ENCODE results near the gene CLIP2.
"Not testable (repeated sequence)": the region's sequence is repeated elsewhere in the genome, so short reads cannot be mapped to it uniquely, and the experiment has no call there.

The CLIP2 gene

GRCh38 chr7:74407958-74408357, 118.8 kb downstream of the CLIP2 start:
- DNase-seq = no peak

DNA sequence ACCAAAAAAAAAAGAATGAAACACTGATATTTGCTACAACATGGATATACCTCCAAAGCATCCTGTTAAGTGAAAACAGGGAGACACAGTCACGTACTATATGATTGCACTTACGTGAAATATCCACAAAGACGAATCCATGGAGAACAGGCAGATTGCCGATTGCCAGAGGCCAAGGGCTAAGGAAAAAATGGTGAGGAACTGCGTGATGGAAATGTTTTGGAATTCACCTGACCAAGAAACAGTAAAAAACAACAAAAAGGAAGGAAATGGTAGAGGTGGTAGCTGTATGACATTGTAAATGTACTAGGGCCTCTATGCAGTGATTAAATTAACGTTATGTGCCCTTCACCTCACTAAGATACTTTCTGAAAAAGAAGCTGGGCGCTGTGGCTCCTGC, 120.4 kb downstream of the CLIP2 start:
- no peak for DNase-seq

- no peak for DNase-seq
Measured at GRCh38 chr7:74410772-74411171, 121.6 kb downstream of the CLIP2 start.

GRCh38 chr7:74411571-74411970, 122.4 kb downstream of the CLIP2 start:
- not testable (repeated sequence) for DNase-seq

DNA sequence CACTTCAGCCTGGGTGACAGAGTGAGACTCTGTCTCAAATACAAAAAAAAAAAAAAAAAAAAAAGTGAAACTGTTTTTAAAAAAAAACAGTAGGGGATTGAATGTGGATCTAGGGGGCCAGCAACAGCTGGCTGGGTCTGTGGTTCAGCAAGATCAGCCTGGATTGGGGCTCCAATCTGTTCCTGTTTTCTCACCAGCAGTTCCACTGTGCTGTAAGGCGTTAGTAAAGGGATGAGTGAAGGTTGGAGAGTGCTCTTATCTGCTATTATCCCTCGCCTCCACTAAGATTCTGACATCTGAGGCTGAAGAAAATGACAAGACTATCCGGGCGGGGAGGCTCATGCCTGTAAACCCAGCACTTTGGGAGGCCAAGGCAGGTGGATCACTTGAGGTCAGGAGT, 122.8 kb downstream of the CLIP2 start:
- DNase-seq = peak; percentile 14

GRCh38 chr7:74412603-74413002, 123.4 kb downstream of the CLIP2 start:
- DNase-seq = no peak

DNA sequence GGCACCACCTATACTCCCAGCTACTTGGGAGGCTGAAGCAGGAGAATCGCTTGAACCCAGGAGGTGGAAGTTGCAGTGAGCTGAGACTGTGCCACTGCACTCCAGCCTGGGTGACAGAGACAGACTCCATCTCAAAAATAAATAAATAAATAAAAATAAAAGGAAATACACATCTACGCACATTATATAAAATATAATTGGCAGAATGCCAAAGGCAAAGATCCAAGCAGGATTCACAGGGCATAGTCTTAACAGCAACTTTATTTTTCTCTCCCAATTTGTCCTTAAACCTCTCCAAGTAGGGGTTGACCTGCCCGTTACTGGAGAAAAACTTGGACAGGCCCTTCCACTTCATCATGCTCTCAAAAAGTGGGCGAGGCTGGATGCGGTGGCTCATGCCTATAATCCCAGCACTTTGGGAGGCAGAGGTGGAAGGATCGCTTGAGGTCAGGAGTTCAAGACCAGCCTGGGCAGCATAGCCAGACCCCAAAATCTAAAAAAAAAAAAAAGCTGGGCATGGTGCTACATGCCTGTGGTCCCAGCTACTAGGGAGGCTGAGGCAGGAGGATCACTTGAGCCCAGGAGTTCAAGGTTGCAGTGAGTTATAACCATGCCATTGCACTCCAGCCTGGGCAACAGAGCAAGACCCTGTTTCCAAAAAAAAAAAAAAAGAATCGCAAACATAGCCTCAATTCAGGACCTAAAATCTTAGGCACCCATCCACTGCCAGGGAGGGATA, 125.6 kb downstream of the CLIP2 start:
- DNase-seq = not testable (repeated sequence)

- peak; percentile 73 for DNase-seq
Measured at GRCh38 chr7:74417419-74417971, 128.3 kb downstream of the CLIP2 start.

DNA sequence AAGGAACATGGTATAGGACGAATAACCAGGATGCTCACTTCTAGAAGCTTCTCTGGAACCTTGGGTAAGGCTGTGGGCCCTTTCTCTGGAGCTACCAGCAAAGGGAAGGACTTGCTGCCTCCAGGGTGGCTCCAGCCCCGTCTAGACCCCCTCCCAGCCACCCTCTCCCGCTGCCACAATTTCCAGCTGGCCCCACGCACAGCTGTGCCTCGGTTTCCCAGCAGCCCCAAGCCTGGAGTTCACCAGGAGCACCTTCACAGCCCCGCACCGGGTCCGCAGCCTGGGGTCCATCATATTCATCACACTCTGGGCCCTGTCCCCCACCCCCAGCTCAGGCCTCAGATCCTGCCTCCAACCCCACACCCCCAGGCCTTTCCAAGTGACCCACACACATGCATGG, 128.9 kb downstream of the CLIP2 start:
- no peak for DNase-seq

DNA sequence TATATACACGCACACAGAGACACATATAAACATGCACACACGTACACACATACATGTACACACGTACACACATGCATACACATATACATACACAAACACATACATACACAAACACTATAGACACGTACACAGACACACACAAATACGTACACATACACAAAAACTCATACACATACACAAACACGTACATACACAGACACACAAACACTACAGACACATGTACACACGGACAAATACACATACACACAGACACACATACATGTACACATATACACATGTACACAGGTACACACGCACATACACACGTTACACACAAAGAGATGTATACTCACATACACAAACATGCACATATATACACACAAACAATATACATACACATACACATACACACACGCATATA, 129.3 kb downstream of the CLIP2 start:
- no peak for DNase-seq

- DNase-seq = not testable (repeated sequence)
Measured at GRCh38 chr7:74419232-74419631, 130.0 kb downstream of the CLIP2 start.

DNA sequence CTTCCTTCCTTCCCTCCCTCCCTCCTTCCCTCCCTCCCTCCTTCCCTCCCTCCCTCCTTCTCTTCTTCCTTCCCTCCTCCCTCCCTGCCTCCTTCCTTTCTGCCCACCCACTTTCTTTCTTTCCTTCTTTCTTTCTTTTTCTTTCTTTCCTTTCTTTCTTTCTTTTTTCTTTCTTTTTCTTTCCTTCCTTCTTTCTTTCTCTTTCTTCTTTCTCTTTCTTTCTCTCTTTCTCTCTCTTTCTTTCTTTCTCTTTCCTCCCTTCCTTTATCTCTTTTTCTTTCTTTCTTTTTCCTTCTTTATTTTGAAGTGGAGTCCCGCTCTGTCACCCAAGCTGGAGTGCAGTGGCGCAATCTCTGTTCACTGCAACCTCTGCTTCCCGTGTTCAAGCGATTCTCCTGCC, 130.8 kb downstream of the CLIP2 start:
- no peak for DNase-seq

DNA sequence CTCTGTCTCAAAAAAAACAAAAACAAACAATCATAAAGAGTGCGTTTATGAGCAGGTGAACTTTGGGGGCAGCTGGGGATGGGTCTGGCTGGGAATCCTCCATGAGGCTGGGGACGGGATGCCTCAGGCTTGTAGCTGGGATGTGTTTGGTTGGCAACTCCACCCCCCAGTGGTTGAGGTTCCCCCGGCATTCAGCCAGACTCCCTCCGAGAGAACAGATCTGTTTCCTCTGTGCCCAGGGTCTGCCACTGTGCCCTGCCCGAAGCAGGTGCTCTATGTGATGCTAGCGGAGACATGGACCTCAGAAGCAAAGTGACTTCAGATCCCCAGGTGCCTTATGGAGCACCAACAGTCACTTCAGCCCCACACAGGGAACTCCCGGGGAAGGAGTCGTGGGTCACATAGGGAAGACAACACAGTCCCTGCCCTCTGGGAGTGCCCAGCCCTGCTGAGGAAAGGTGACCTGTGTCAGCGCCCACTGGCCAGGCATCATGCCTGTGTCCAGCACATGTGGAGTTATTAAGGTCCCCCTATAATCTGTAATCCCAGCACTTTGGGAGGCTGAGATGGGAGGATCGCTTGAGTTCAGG, 135.2 kb downstream of the CLIP2 start:
- no peak for DNase-seq

GRCh38 chr7:74428023-74428422, 138.8 kb downstream of the CLIP2 start:
- no peak for DNase-seq

GRCh38 chr7:74429153-74429747, 140.0 kb downstream of the CLIP2 start:
- no peak for DNase-seq

GRCh38 chr7:74430409-74430808, 141.2 kb downstream of the CLIP2 start:
- not testable (repeated sequence) for DNase-seq

DNA sequence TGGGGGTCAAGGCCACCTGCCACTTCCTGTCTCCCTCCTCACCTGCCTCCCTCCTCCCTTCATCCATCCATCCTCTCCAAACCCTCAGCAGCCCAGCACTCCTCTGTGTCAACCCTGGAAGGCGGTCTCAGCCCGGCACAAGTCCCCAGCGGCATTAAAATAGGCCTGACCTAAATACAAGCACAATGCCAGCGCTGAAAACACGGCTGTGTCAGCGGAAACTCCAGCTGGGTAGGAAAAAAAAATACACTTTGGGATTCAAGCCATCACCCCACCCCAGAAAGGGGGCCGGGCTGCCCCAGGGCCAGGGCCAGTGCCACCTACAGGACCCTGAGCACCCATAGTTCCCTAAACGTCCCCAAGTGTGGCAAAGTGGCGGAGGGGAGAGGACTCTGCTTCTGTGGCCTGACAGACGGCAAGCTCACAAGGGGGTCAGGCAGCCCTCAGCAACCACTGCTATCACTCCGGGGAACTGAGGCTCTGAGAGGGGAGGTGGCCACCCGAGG, 141.8 kb downstream of the CLIP2 start:
- no peak for DNase-seq

- not testable (repeated sequence) for DNase-seq
Measured at GRCh38 chr7:74437291-74437571, 148.0 kb downstream of the CLIP2 start.

DNA sequence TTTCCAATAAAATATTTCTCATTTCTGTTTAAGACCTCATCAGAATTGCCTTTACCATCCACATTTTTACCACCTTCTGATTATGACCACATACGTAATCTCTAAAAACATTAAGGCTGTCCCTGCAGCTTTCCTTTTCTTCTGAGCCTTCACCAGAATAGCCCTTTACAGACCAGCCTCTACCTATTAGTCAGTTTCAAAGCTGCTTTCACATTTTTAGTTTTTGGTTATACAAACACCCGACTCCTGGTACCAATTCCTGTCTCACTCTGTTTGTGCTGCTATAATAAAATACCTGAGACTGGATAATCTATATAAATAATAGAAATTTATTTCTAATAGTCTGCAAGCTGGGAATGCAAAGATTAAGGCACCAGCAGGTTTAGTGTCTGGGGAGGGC, 149.1 kb downstream of the CLIP2 start:
- no peak for DNase-seq

- DNase-seq = no peak
Measured at GRCh38 chr7:74439541-74439940, 150.3 kb downstream of the CLIP2 start.

- not testable (repeated sequence) for DNase-seq
Measured at GRCh38 chr7:74440143-74440542, 150.9 kb downstream of the CLIP2 start.

GRCh38 chr7:74441801-74442200, 152.6 kb downstream of the CLIP2 start:
- no peak for DNase-seq

DNA sequence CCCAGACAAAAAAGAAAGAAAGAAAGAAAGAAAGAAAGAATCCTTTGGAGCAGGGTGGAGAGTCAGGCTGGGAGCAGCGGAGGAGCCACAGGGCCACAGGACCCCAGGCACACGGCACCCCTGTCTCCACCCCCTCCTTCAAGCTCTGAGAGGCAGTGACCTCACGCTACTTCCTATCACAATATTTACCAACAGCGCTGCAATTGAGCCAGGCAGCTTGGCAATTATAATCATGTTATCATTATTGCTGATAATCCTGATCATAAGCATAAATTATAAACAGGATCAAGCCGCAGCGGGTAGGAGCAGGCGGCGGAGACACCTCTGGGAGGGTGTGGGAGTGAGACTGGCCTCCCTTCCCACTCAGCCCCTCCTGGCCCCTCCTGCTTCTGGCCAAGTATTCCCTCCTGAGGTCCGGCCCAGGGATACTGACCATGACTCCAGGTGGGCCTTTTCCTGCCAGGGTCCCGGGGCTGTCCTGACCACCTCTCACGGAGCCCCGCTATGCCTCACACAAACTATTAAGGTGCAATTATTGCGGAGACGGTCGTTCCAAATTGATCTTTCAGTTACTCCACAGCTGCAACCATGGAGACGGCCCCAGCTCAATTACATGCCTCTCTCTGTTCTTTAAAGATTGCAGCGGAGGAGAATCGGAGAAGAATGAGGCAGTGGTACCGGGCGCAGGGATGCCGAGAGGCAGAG, 154.5 kb downstream of the CLIP2 start:
- DNase-seq = no peak
